ENCODE data around the gene SLC25A17.
"Not testable (repeated sequence)": the region's sequence is repeated elsewhere in the genome, so short reads cannot be mapped to it uniquely, and the experiment has no call there.

The SLC25A17 gene

GRCh38 chr22:40733919-40734318 lies 85.2 kb downstream of the SLC25A17 start:
- Mint-ChIP-seq H3K4me3 (no peak overlapping the region), H3K27ac (peak overlapping the region; percentile 72 to 85)

DNA sequence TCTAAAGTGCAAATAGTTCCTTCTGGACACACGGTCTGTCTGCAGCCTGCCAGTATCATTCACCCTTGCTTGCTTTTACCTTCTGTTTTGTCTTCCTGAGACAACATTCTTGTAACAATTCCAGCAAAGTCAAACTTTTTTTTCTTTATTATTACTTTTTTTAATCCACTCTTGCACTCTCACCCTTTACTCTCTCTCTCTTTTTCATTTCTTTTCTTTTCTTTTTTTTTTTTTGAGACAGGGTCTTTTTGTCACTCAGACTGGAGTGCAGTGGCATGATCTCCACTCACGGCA lies 86.2 kb downstream of the SLC25A17 start:
- H3K27me3 Mint-ChIP-seq: no peaks in the 10 kb centered on the region

More at GRCh38 chr22:40733919-40734318, 85.2 kb downstream of the SLC25A17 start:
- no peaks in the 10 kb centered on the region for H3K9me3 Mint-ChIP-seq
- no peak for DNase-seq
- H3K27me3 Mint-ChIP-seq: no peaks in the 10 kb centered on the region
- peaks cover 16% of the 10 kb centered on the region for H3K36me3 Mint-ChIP-seq (ENCODE audit: insufficient read depth)
- ATAC-seq (replicated peaks): no peak
- H3K4me1 Mint-ChIP-seq (ENCODE audit: low read depth in 2 of 2): peaks cover 14 to 15% of the 10 kb centered on the region in 2 donors

DNA sequence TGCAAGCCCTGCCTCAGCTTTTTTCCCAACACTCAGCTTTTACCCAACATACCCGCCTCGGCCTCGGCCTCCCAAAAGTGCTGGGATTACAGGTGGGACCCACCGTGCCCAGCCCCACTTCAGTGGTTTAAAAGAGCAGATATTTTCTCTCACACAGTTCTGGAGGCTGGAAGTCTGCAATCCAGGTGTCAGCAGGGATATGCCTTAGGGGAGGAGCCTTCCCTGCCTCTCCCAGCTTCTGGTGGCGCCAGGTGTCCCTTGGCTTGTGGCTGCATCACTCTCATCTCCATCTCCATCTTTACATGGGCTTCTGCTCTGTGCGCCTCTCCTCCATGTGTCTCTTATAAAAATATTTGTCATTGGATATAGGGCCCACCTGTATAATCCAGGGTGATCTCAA lies 89.9 kb downstream of the SLC25A17 start:
- H3K9me3 Mint-ChIP-seq: no peaks in the 10 kb centered on the region
- ATAC-seq (replicated peaks) (no peak), DNase-seq (no peak)
- H3K27ac Mint-ChIP-seq: peak overlapping the region; percentile 0 to 60
- no peaks in the 10 kb centered on the region for H3K27me3 Mint-ChIP-seq
- peaks cover 16% of the 10 kb centered on the region for H3K36me3 Mint-ChIP-seq (ENCODE audit: insufficient read depth)
- peaks cover 26 to 32% of the 10 kb centered on the region in 2 donors for H3K4me1 Mint-ChIP-seq (ENCODE audit: low read depth in 2 of 2)
- H3K4me3 Mint-ChIP-seq: no peak overlapping the region

More for the DNA sequence above, 86.2 kb downstream of the SLC25A17 start:
- Mint-ChIP-seq H3K27ac (peak overlapping the region in 1 of 2 donors; percentile 72), H3K9me3 (no peaks in the 10 kb centered on the region), H3K4me3 (peak overlapping the region in 1 of 2 donors; percentile 1), H3K36me3 (ENCODE audit: insufficient read depth) (peaks cover 16% of the 10 kb centered on the region), H3K4me1 (ENCODE audit: low read depth in 2 of 2) (peaks cover 18 to 21% of the 10 kb centered on the region in 2 donors)
- no peak for ATAC-seq (replicated peaks)
- DNase-seq: no peak

- H3K36me3 Mint-ChIP-seq (ENCODE audit: insufficient read depth): peaks cover 16% of the 10 kb centered on the region
- H3K4me3 Mint-ChIP-seq: peak overlapping the region; percentile 7 to 59
- DNase-seq: peak; percentile 18 to 22 (median 21)
- ATAC-seq (replicated peaks): peak; percentile 43
- H3K9me3 Mint-ChIP-seq: no peaks in the 10 kb centered on the region
- peaks cover 26 to 32% of the 10 kb centered on the region in 2 donors for H3K4me1 Mint-ChIP-seq (ENCODE audit: low read depth in 2 of 2)
- peak overlapping the region; percentile 0 to 60 for H3K27ac Mint-ChIP-seq
- H3K27me3 Mint-ChIP-seq: peaks cover 0 to 3% of the 10 kb centered on the region in 2 donors
Observed at GRCh38 chr22:40728731-40729189, 90.4 kb downstream of the SLC25A17 start.

DNA sequence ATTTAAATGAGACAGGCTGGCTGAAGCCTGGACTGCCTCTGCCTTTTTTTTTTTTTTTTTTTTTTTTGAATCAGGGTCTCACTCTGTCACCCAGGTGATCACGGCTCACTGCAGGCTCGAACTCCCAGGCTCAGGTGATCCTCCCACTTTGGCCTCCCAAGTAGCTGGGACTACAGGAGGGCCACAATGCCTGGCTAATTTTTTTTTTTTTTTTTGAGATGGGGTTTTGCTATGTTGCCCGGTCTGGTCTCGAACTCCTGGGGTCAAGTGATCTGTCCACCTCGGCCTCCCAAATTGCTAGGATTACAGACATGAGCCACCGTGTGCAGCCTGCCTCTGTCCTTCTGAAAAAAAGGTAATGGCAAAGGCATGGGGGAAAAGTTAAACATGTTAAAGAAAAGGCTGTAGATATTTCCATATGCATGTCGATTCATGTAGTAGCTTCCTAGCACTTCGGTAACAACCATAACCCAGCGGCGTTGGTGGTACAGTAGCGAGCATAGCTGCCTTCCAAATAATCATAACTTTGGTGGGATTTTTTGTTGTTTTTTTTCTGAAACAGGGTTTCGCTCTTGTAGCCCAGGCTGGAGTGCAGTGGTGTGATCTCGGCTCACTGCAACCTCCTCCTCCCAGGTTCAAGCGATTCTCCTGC lies 91.1 kb downstream of the SLC25A17 start:
- H3K4me3 Mint-ChIP-seq: peak overlapping the region; percentile 7 to 59
- no peak for ATAC-seq (replicated peaks)
- peaks cover 26 to 31% of the 10 kb centered on the region in 2 donors for H3K4me1 Mint-ChIP-seq (ENCODE audit: low read depth in 2 of 2)
- peaks cover 16% of the 10 kb centered on the region for H3K36me3 Mint-ChIP-seq (ENCODE audit: insufficient read depth)
- no peaks in the 10 kb centered on the region for H3K9me3 Mint-ChIP-seq
- peak overlapping the region; percentile 0 to 60 for H3K27ac Mint-ChIP-seq
- no peak for DNase-seq
- H3K27me3 Mint-ChIP-seq: peaks cover 0 to 9% of the 10 kb centered on the region in 2 donors

- H3K4me3 Mint-ChIP-seq: peak overlapping the region in 1 of 2 donors; percentile 37
- DNase-seq: no peak
- H3K27ac Mint-ChIP-seq: peak overlapping the region; percentile 24 to 65
- H3K27me3 Mint-ChIP-seq: peaks cover 0 to 12% of the 10 kb centered on the region in 2 donors
- no peaks in the 10 kb centered on the region for H3K9me3 Mint-ChIP-seq
- H3K36me3 Mint-ChIP-seq (ENCODE audit: insufficient read depth): peaks cover 12% of the 10 kb centered on the region
- peaks cover 20 to 24% of the 10 kb centered on the region in 2 donors for H3K4me1 Mint-ChIP-seq (ENCODE audit: low read depth in 2 of 2)
- no peak for ATAC-seq (replicated peaks)
Observed at GRCh38 chr22:40727070-40727963, 91.8 kb downstream of the SLC25A17 start.

DNA sequence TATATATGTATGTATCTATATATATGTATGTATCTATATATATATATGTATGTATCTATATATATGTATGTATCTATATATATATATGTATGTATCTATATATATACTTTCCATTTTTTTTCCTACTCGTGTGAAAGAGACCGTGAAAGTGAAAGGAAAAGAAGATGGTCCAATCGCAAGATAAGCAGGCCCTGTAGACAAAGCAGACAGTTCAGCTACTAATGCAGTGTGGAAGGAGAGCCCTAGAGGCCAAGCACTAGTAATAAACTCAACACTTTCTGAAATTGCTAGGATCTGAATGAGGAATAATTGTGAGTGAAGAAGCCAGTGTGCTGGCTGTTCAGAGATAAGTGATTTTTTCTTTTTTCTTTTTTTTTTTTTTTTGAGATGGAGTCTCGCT lies 92.6 kb downstream of the SLC25A17 start:
- peak; percentile 57 for ATAC-seq (replicated peaks)

GRCh38 chr22:40723396-40723933 lies 95.7 kb downstream of the SLC25A17 start:
- H3K36me3 Mint-ChIP-seq (ENCODE audit: insufficient read depth): no peaks in the 10 kb centered on the region
- no peak for ATAC-seq (replicated peaks)
- peaks cover 5 to 12% of the 10 kb centered on the region in 2 donors for H3K27me3 Mint-ChIP-seq
- no peak overlapping the region for H3K27ac Mint-ChIP-seq
- H3K9me3 Mint-ChIP-seq: no peaks in the 10 kb centered on the region
- H3K4me1 Mint-ChIP-seq (ENCODE audit: low read depth in 2 of 2): peaks cover 9 to 13% of the 10 kb centered on the region in 2 donors
- no peak for DNase-seq
- no peak overlapping the region for H3K4me3 Mint-ChIP-seq

More for the DNA sequence above, 92.6 kb downstream of the SLC25A17 start:
- no peak for DNase-seq
- Mint-ChIP-seq H3K4me3 (no peak overlapping the region), H3K4me1 (ENCODE audit: low read depth in 2 of 2) (peaks cover 16 to 20% of the 10 kb centered on the region in 2 donors), H3K36me3 (ENCODE audit: insufficient read depth) (peaks cover 11% of the 10 kb centered on the region), H3K27me3 (peaks cover 0 to 12% of the 10 kb centered on the region in 2 donors), H3K9me3 (no peaks in the 10 kb centered on the region), H3K27ac (no peak overlapping the region)

- peaks cover 0 to 4% of the 10 kb centered on the region in 2 donors for H3K4me1 Mint-ChIP-seq (ENCODE audit: low read depth in 2 of 2)
- ATAC-seq (replicated peaks) (no peak), DNase-seq (no peak)
- H3K27me3 Mint-ChIP-seq: peaks cover 5 to 12% of the 10 kb centered on the region in 2 donors
- no peaks in the 10 kb centered on the region for H3K9me3 Mint-ChIP-seq
- H3K4me3 Mint-ChIP-seq: no peak overlapping the region
- H3K36me3 Mint-ChIP-seq (ENCODE audit: insufficient read depth): no peaks in the 10 kb centered on the region
- H3K27ac Mint-ChIP-seq: no peak overlapping the region
Observed at GRCh38 chr22:40721266-40721665, 97.9 kb downstream of the SLC25A17 start.

GRCh38 chr22:40720538-40721256 lies 98.4 kb downstream of the SLC25A17 start:
- peaks cover 5 to 12% of the 10 kb centered on the region in 2 donors for H3K27me3 Mint-ChIP-seq
- no peaks in the 10 kb centered on the region for H3K9me3 Mint-ChIP-seq
- no peaks in the 10 kb centered on the region for H3K36me3 Mint-ChIP-seq (ENCODE audit: insufficient read depth)
- H3K27ac Mint-ChIP-seq: no peak overlapping the region
- peaks cover 0 to 4% of the 10 kb centered on the region in 2 donors for H3K4me1 Mint-ChIP-seq (ENCODE audit: low read depth in 2 of 2)
- no peak overlapping the region for H3K4me3 Mint-ChIP-seq
- DNase-seq: no peak
- ATAC-seq (replicated peaks): no peak

- H3K27me3 Mint-ChIP-seq: peaks cover 5 to 12% of the 10 kb centered on the region in 2 donors
- not testable (repeated sequence) for H3K27ac Mint-ChIP-seq; H3K4me1 Mint-ChIP-seq (ENCODE audit: low read depth in 2 of 2); H3K36me3 Mint-ChIP-seq (ENCODE audit: insufficient read depth); H3K9me3 Mint-ChIP-seq; H3K4me3 Mint-ChIP-seq; DNase-seq; ATAC-seq (replicated peaks)
Observed at GRCh38 chr22:40720156-40720537, 99.0 kb downstream of the SLC25A17 start.
